T-helper 17 cell (primary cell): Measurements from ENCODE around the gene PAXX. TPM values are rescaled to one million over a fixed set of nuclear protein-coding genes. Genes with fewer than 3 reads are reported as not detected.

Experiments
- ATAC-seq: fragments of 150-1000 bp; cut with Tn5 transposase; 2 replicates; pipeline ENCODE4 v1.10.0; 2021; ENCODE audit warnings: mild to moderate bottlenecking, moderate library complexity
- DNase-seq, 3 donors: peaks; one replicate each; pipeline versions ENCODE4 v3.0.0 to v3.0.0-alpha.2; 2020 to 2021
- H3K9me3 ChIP-seq: one replicate; pipeline ENCODE4 v1.7.0; 2013; ENCODE audit warnings: low read length, mild to moderate bottlenecking; ENCODE audit not compliant: control insufficient read depth, poor library complexity, severe bottlenecking
- H3K27ac Mint-ChIP-seq: one replicate; pipeline ENCODE4 v1.8.0; 2022; ENCODE audit warnings: mild to moderate bottlenecking, moderate library complexity, mixed read lengths
- H3K27me3 Mint-ChIP-seq: one replicate; pipeline ENCODE4 v1.8.0; 2022; ENCODE audit warnings: mixed read lengths
- H3K36me3 Mint-ChIP-seq: one replicate; pipeline ENCODE4 v1.8.0; 2022; ENCODE audit warnings: low read depth, mixed read lengths
- H3K4me1 Mint-ChIP-seq: one replicate; pipeline ENCODE4 v1.8.0; 2022; ENCODE audit warnings: mild to moderate bottlenecking, mixed read lengths
- H3K4me3 Mint-ChIP-seq: one replicate; pipeline ENCODE4 v1.8.0; 2022; ENCODE audit warnings: mild to moderate bottlenecking, moderate library complexity, mixed read lengths
- total RNA-seq, 4 donors: library from RNA in 2 of 4; stranded (reverse) in 2 of 4; gene quantifications; one replicate each; pipeline ENCODE4 v1.2.3 and lab custom pipeline; 2022 to 2026

PAXX gene
- total RNA-seq, 2 donors from 2014 or later = 85.7 to 89.9 TPM

GRCh38 chr9:136977649-136978072 is 14.6 kb upstream of the PAXX start:
- Mint-ChIP-seq H3K4me1 (peaks cover 24% of the 10 kb centered on the region), H3K36me3 (no peaks in the 10 kb centered on the region), H3K27me3 (no peaks in the 10 kb centered on the region), H3K27ac (no peak overlapping the region), H3K4me3 (peak overlapping the region; percentile 86)
- DNase-seq (no peak), ATAC-seq (no peak)
- H3K9me3 ChIP-seq = no peaks in the 10 kb centered on the region

- DNase-seq (peak; percentile 66 to 82 (median 76)), ATAC-seq (peak; percentile 74)
- no peak overlapping the region for H3K27ac Mint-ChIP-seq
- peak overlapping the region; percentile 86 for H3K4me3 Mint-ChIP-seq
- no peaks in the 10 kb centered on the region for H3K36me3 Mint-ChIP-seq
- H3K27me3 Mint-ChIP-seq = no peaks in the 10 kb centered on the region
- H3K4me1 Mint-ChIP-seq = peaks cover 24% of the 10 kb centered on the region
- H3K9me3 ChIP-seq = no peaks in the 10 kb centered on the region
Observed at GRCh38 chr9:136978073-136978864, 14.0 kb upstream of the PAXX start.

- no peak overlapping the region for H3K27ac Mint-ChIP-seq
- peaks cover 3% of the 10 kb centered on the region for H3K36me3 Mint-ChIP-seq
- H3K4me1 Mint-ChIP-seq = peaks cover 27% of the 10 kb centered on the region
- ATAC-seq (no peak), DNase-seq (no peak)
- H3K9me3 ChIP-seq = no peaks in the 10 kb centered on the region
- peaks cover 7% of the 10 kb centered on the region for H3K27me3 Mint-ChIP-seq
- no peak overlapping the region for H3K4me3 Mint-ChIP-seq
Observed at GRCh38 chr9:136978865-136979544, 13.2 kb upstream of the PAXX start.

- Mint-ChIP-seq H3K4me1 (peaks cover 21% of the 10 kb centered on the region), H3K4me3 (no peak overlapping the region), H3K27ac (no peak overlapping the region), H3K36me3 (peaks cover 5% of the 10 kb centered on the region), H3K27me3 (peaks cover 10% of the 10 kb centered on the region)
- no peaks in the 10 kb centered on the region for H3K9me3 ChIP-seq
- no peak for DNase-seq
- no peak for ATAC-seq
Observed at GRCh38 chr9:136979769-136980587, 12.2 kb upstream of the PAXX start.

- Mint-ChIP-seq H3K4me3 (no peak overlapping the region), H3K27me3 (peaks cover 10% of the 10 kb centered on the region), H3K4me1 (peaks cover 16% of the 10 kb centered on the region), H3K36me3 (peaks cover 5% of the 10 kb centered on the region), H3K27ac (no peak overlapping the region)
- H3K9me3 ChIP-seq = no peaks in the 10 kb centered on the region
- no peak for DNase-seq
- no peak for ATAC-seq
Observed at GRCh38 chr9:136980669-136981478, 11.3 kb upstream of the PAXX start.

- no peak overlapping the region for H3K27ac Mint-ChIP-seq
- H3K27me3 Mint-ChIP-seq = peaks cover 10% of the 10 kb centered on the region
- no peaks in the 10 kb centered on the region for H3K9me3 ChIP-seq
- ATAC-seq (no peak), DNase-seq (no peak)
- H3K4me1 Mint-ChIP-seq = peaks cover 10% of the 10 kb centered on the region
- peaks cover 5% of the 10 kb centered on the region for H3K36me3 Mint-ChIP-seq
- H3K4me3 Mint-ChIP-seq = no peak overlapping the region
Observed at GRCh38 chr9:136981588-136982231, 10.5 kb upstream of the PAXX start.

- no peak for DNase-seq
- Mint-ChIP-seq H3K36me3 (peaks cover 5% of the 10 kb centered on the region), H3K27me3 (peaks cover 10% of the 10 kb centered on the region), H3K4me3 (peak within 1 kb of the TSS; percentile 53), H3K27ac (no peak within 1 kb of the TSS), H3K4me1 (peaks cover 10% of the 10 kb centered on the region)
- no peak for ATAC-seq
- no peaks in the 10 kb centered on the region for H3K9me3 ChIP-seq
Observed at GRCh38 chr9:136982232-136983051, 9.8 kb upstream of the PAXX start, which contains the start of gene LCNL1. LCNL1 (plus strand) TSS chr9:136982993; CDS start chr9:136983587, 594 bp downstream.

- ATAC-seq (no peak), DNase-seq (no peak)
- Mint-ChIP-seq H3K4me3 (peak overlapping the region; percentile 53), H3K27ac (no peak overlapping the region), H3K36me3 (peaks cover 6% of the 10 kb centered on the region), H3K4me1 (peaks cover 10% of the 10 kb centered on the region), H3K27me3 (peaks cover 10% of the 10 kb centered on the region)
- no peaks in the 10 kb centered on the region for H3K9me3 ChIP-seq
Observed at GRCh38 chr9:136983167-136983566, 9.1 kb upstream of the PAXX start.

GRCh38 chr9:136983656-136984314 is 8.4 kb upstream of the PAXX start:
- DNase-seq = no peak
- Mint-ChIP-seq H3K4me1 (peaks cover 10% of the 10 kb centered on the region), H3K27me3 (peaks cover 10% of the 10 kb centered on the region), H3K4me3 (peak overlapping the region; percentile 4), H3K27ac (no peak overlapping the region), H3K36me3 (peaks cover 6% of the 10 kb centered on the region)
- no peaks in the 10 kb centered on the region for H3K9me3 ChIP-seq
- no peak for ATAC-seq

GRCh38 chr9:136984464-136985026 is 7.7 kb upstream of the PAXX start:
- DNase-seq (no peak), ATAC-seq (peak; percentile 7)
- peaks cover 6% of the 10 kb centered on the region for H3K36me3 Mint-ChIP-seq
- H3K4me1 Mint-ChIP-seq = peaks cover 10% of the 10 kb centered on the region
- peaks cover 10% of the 10 kb centered on the region for H3K27me3 Mint-ChIP-seq
- peak overlapping the region; percentile 25 for H3K4me3 Mint-ChIP-seq
- H3K27ac Mint-ChIP-seq = no peak overlapping the region
- no peaks in the 10 kb centered on the region for H3K9me3 ChIP-seq

GRCh38 chr9:136985027-136985602 is 7.1 kb upstream of the PAXX start:
- Mint-ChIP-seq H3K27ac (no peak overlapping the region), H3K4me3 (peak overlapping the region; percentile 25)
- ATAC-seq = peak; percentile 49

More at GRCh38 chr9:136985027-136985602, 7.1 kb upstream of the PAXX start:
- H3K4me1 Mint-ChIP-seq = peaks cover 13% of the 10 kb centered on the region
- H3K27me3 Mint-ChIP-seq = peaks cover 10% of the 10 kb centered on the region
- no peak for DNase-seq
- no peaks in the 10 kb centered on the region for H3K9me3 ChIP-seq
- H3K36me3 Mint-ChIP-seq = peaks cover 6% of the 10 kb centered on the region
